Left ventricle myocardium inferior (tissue), 1 donor: ENCODE measurements around the gene NEUROD2. TPM values are rescaled to one million over a fixed set of nuclear protein-coding genes. Genes with fewer than 3 reads are reported as not detected.

Experiments
- DNase-seq: peaks from one replicate; pipeline ENCODE4 v3.0.0-alpha.2; 2020
- H3K27ac ChIP-seq: fragments of 200-600 bp; replicated peaks from 2 replicates; pipeline ENCODE4 v1.8.0; 2021
- H3K27me3 ChIP-seq: fragments of 200-600 bp; 2 replicates; pipeline ENCODE4 v1.8.0; 2021; ENCODE audit warnings: low read depth
- H3K36me3 ChIP-seq: fragments of 200-600 bp; 2 replicates; pipeline ENCODE4 v1.8.0; 2021
- H3K4me1 ChIP-seq: fragments of 200-600 bp; 2 replicates; pipeline ENCODE4 v1.8.0; 2021
- H3K4me3 ChIP-seq: fragments of 200-600 bp; 2 replicates; pipeline ENCODE4 v1.8.0; 2021; ENCODE audit warnings: mild to moderate bottlenecking, moderate library complexity
- H3K9me3 ChIP-seq: fragments of 200-600 bp; replicated peaks from 2 replicates; pipeline ENCODE4 v1.8.0; 2021
- intact Hi-C: fragments of 100-400 bp; cut with micrococcal nuclease; formaldehyde crosslinking; loops from one replicate; pipeline ENCODE4 v1.11.0; 2022
- total RNA-seq: library from RNA; stranded (reverse); fragmentation: NEBNext Ultra II Directional; extraction: Animal tissue kit (Norgen Biotek cat#: 25700); gene quantifications from one replicate; pipeline ENCODE4 v1.2.1, GENCODE V29; 2021
- TF ChIP-seq, protein P1 (sequence below): fragments of 200-600 bp; IDR thresholded peaks from 2 replicates; pipeline ENCODE4 v1.8.0; 2021; ENCODE audit warnings: antibody characterized with exemption, mild to moderate bottlenecking, borderline replicate concordance
- donor health status: DM: no; HTN: yes; CAD: no; lungs with severe emphysema.

The NEUROD2 gene
- total RNA-seq, 1 donor from 2014 or later, result not detected

DNA sequence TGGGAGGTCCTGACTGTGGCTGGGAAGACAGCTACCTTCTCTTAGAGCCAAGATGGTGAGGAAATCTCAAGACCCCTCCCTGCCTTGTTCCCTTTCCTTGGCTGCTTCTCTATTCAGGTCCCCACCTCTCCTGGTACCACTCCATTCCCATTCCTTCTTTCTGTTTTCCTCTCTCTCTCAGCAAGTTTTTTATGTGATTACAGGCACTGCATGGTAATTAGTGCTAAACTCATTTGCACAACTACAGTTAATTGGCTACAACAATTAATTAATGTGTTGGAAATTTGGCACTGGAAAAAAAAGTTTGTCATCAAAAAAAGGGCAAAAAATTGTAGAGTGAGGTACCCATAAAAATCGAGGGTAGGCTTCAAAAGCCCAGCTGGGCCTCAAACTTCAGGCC lies 45.3 kb downstream of the NEUROD2 start:
- H3K36me3 ChIP-seq, result peaks cover 60% of the 10 kb centered on the region
- no peak overlapping the region for H3K4me3 ChIP-seq
- TF ChIP-seq, protein P1, sequence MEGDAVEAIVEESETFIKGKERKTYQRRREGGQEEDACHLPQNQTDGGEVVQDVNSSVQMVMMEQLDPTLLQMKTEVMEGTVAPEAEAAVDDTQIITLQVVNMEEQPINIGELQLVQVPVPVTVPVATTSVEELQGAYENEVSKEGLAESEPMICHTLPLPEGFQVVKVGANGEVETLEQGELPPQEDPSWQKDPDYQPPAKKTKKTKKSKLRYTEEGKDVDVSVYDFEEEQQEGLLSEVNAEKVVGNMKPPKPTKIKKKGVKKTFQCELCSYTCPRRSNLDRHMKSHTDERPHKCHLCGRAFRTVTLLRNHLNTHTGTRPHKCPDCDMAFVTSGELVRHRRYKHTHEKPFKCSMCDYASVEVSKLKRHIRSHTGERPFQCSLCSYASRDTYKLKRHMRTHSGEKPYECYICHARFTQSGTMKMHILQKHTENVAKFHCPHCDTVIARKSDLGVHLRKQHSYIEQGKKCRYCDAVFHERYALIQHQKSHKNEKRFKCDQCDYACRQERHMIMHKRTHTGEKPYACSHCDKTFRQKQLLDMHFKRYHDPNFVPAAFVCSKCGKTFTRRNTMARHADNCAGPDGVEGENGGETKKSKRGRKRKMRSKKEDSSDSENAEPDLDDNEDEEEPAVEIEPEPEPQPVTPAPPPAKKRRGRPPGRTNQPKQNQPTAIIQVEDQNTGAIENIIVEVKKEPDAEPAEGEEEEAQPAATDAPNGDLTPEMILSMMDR, result no peak
- intact Hi-C loops, result no loop called here
- H3K4me1 ChIP-seq, result peaks cover 4% of the 10 kb centered on the region
- DNase-seq, result no peak
- no peaks in the 10 kb centered on the region for H3K9me3 ChIP-seq
- H3K27me3 ChIP-seq, result no peaks in the 10 kb centered on the region
- H3K27ac ChIP-seq, result no peak overlapping the region

DNA sequence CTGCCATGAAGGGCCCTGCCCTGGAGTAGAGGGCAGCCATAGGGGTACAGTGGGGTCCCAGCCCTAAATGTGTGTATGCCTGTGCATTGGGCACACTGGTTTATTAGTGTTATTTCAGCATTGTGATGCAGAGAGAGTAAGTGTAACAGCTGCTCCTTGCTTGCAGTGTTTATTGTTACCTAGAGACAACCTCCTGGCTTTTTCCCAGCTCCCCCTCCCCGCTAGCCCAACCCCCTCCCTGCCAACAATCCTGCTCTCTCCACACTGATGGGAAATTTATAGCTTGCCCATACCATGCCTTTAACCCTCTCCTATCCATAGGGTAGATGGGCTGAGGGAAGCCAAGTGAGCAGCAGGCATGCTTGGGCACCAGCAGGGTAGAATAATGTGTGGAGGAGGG lies 51.3 kb downstream of the NEUROD2 start:
- no peaks in the 10 kb centered on the region for H3K9me3 ChIP-seq
- TF ChIP-seq, protein P1, result no peak
- no peaks in the 10 kb centered on the region for H3K4me1 ChIP-seq
- DNase-seq, result no peak
- no peak overlapping the region for H3K27ac ChIP-seq
- peaks cover 85% of the 10 kb centered on the region for H3K36me3 ChIP-seq
- intact Hi-C loops, result no loop called here
- H3K4me3 ChIP-seq, result no peak overlapping the region
- H3K27me3 ChIP-seq, result no peaks in the 10 kb centered on the region

DNA sequence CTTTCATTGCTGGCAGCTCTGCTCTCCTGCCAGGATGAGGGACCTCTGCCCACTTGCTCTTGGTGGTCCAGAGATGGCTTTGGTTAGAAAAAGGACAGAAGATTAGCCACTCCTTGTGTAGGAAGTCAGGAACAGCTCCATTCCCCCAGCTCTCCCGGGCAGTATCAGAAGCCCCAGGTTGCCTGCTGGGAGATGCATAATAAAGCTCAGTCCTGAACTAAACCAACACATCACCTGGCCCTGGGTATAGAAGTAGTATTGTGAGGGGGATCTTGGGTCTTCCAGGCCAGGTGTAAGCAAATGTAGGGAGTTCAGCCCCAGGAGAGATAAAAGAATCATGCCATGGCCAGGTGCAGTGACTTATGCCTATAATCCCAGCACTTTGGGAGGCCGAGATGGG lies 52.4 kb downstream of the NEUROD2 start:
- H3K36me3 ChIP-seq, result peaks cover 80% of the 10 kb centered on the region
- TF ChIP-seq, protein P1, result no peak
- no peak overlapping the region for H3K4me3 ChIP-seq
- no peaks in the 10 kb centered on the region for H3K4me1 ChIP-seq
- no peak overlapping the region for H3K27ac ChIP-seq
- no peaks in the 10 kb centered on the region for H3K27me3 ChIP-seq
- DNase-seq, result no peak
- H3K9me3 ChIP-seq, result no peaks in the 10 kb centered on the region
- intact Hi-C loops, result no loop called here

Other genes with a start within 250 kb of the NEUROD2 start
- 14.2 TPM for gene FBXL20, start 206.3 kb downstream of the NEUROD2 start, total RNA-seq
- 21.8 TPM for gene MED1, start 156.7 kb downstream of the NEUROD2 start, total RNA-seq
- gene CDK12, start 146.4 kb downstream of the NEUROD2 start, total RNA-seq, result 19.7 TPM
- 0.36 TPM for gene PPP1R1B, start 19.0 kb upstream of the NEUROD2 start, total RNA-seq
- 15.7 TPM for gene STARD3, start 29.2 kb upstream of the NEUROD2 start, total RNA-seq
- gene TCAP, start 57.4 kb upstream of the NEUROD2 start, total RNA-seq, result 5,825 TPM
- 7.6 TPM for gene PNMT, start 60.5 kb upstream of the NEUROD2 start, total RNA-seq
- gene PGAP3, start 80.1 kb upstream of the NEUROD2 start, total RNA-seq, result 10.7 TPM
- gene ERBB2, start 92.1 kb upstream of the NEUROD2 start, total RNA-seq, result 61.0 TPM
- 57.1 TPM for gene MIEN1, start 122.6 kb upstream of the NEUROD2 start, total RNA-seq
- gene GRB7, start 130.0 kb upstream of the NEUROD2 start, total RNA-seq, result 1.1 TPM